Colonic mucosa (tissue), 4 donors: Measurements from ENCODE around the gene RAPGEF6. TPM values are rescaled to one million over a fixed set of nuclear protein-coding genes. Genes with fewer than 3 reads are reported as not detected.

Source experiments
- DNase-seq: peaks from one replicate; pipeline ENCODE4 v3.0.0-alpha.2; 2020
- H3K27ac ChIP-seq: fragments of 200-600 bp; one replicate; pipeline ENCODE4 v1.8.0; 2021
- H3K27me3 ChIP-seq: fragments of 200-600 bp; one replicate; pipeline ENCODE4 v1.8.0; 2021
- H3K36me3 ChIP-seq: fragments of 200-600 bp; one replicate; pipeline ENCODE4 v1.8.0; 2021
- H3K4me1 ChIP-seq: fragments of 200-600 bp; one replicate; pipeline ENCODE4 v1.8.0; 2021; ENCODE audit warnings: mild to moderate bottlenecking
- H3K4me3 ChIP-seq: fragments of 200-600 bp; one replicate; pipeline ENCODE4 v1.8.0; 2021
- H3K9ac ChIP-seq, 2 donors: one replicate each; pipeline ENCODE4 v1.7.0; 2013; ENCODE audit warnings: control low read depth in 2 of 2, low read depth in 2 of 2, low read length in 2 of 2
- H3K9me3 ChIP-seq: fragments of 200-600 bp; one replicate; pipeline ENCODE4 v1.8.0; 2021
- intact Hi-C: fragments of 100-400 bp; cut with DNase I; formaldehyde crosslinking; loops from one replicate; pipeline ENCODE4 v1.14.1; 2022
- total RNA-seq, 2 donors: library from RNA; stranded (reverse); fragmentation: NEBNext Ultra II Directional in 1 of 2; extraction: Animal tissue kit (Norgen Biotek cat#: 25700) in 1 of 2; gene quantifications; one replicate each; pipeline ENCODE4 v1.2.1, GENCODE V29; 2021
- TF ChIP-seq, protein P1 (sequence below): fragments of 200-600 bp; IDR thresholded peaks from one replicate; pipeline ENCODE4 v1.8.0; 2022; ENCODE audit warnings: antibody characterized with exemption, mild to moderate bottlenecking
- donor health status: healthy.
- donor health status: DM: no; HTN: no; CAD: no.
- donor health status: DM: no; HTN: no; CAD: no.

RAPGEF6 gene
- total RNA-seq, 2 donors from 2014 or later = 14.9 to 16.2 TPM

DNA sequence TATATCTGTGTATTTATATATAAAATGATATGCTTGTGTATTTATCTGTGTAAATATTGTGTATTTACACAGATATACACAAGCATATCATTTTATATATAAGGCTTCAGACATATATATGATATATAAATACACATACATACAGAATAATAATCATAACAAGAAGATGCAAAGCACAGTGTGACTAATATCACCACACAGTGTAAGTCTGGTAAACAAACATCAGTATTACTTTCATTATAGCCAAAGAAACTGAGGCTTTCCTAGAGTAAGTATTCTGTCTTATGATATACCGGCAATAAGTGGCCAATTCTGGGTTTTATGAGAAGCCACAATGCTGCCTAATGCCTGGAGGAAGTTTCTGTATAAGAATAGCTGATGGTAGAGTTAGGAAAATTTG lies 29.9 kb upstream of the RAPGEF6 start:
- Histone ChIP-seq H3K9me3 (no peaks in the 10 kb centered on the region), H3K27ac (no peak overlapping the region), H3K4me3 (no peak overlapping the region), H3K36me3 (no peaks in the 10 kb centered on the region), H3K4me1 (no peaks in the 10 kb centered on the region), H3K27me3 (no peaks in the 10 kb centered on the region), H3K9ac (no peak overlapping the region)
- intact Hi-C loops = no loop called here
- DNase-seq = no peak
- TF ChIP-seq, protein P1, sequence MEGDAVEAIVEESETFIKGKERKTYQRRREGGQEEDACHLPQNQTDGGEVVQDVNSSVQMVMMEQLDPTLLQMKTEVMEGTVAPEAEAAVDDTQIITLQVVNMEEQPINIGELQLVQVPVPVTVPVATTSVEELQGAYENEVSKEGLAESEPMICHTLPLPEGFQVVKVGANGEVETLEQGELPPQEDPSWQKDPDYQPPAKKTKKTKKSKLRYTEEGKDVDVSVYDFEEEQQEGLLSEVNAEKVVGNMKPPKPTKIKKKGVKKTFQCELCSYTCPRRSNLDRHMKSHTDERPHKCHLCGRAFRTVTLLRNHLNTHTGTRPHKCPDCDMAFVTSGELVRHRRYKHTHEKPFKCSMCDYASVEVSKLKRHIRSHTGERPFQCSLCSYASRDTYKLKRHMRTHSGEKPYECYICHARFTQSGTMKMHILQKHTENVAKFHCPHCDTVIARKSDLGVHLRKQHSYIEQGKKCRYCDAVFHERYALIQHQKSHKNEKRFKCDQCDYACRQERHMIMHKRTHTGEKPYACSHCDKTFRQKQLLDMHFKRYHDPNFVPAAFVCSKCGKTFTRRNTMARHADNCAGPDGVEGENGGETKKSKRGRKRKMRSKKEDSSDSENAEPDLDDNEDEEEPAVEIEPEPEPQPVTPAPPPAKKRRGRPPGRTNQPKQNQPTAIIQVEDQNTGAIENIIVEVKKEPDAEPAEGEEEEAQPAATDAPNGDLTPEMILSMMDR = no peak

DNA sequence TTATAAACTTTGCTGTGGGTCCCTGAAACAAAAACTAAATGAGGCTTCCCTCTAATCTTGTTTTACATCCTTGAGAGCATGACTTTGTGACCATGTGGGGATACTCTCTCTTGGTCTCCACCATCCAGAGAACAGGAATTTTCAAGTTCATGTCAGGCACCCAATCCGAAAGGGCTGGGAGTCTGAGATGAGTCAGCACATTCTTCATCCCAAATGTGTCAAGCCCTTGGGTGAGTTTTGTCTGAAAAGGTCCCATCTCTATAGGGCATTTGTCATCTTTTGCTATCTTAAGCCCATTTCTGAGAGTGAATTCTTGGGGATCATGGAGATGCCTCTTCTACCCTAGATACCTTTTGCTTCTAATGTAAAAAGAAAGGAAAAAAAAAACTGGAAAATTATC lies 26.9 kb upstream of the RAPGEF6 start:
- no peak overlapping the region for H3K27ac ChIP-seq
- H3K9ac ChIP-seq = no peak overlapping the region
- intact Hi-C loops = no loop called here
- H3K27me3 ChIP-seq = no peaks in the 10 kb centered on the region
- no peaks in the 10 kb centered on the region for H3K4me1 ChIP-seq
- TF ChIP-seq, protein P1 = no peak
- no peak overlapping the region for H3K4me3 ChIP-seq
- no peak for DNase-seq
- no peaks in the 10 kb centered on the region for H3K9me3 ChIP-seq
- H3K36me3 ChIP-seq = no peaks in the 10 kb centered on the region

DNA sequence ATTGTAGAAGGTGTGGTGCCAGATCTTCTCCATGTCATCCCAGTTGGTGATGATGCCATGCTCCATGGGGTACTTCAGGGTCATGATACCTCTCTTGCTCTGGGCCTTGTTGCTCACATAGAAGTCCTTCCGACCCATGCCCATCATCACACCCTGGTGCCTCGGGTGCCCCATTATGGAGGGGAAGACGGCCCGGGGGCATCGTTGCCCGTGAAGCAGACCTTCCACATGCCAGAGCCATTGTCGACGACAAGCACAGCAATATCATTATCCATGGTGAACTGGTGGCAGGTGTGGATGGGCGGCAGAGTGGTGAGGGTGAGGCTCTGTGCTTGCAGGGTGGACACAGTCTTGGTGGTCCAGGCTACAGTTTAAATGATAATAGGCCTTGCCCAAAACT lies 24.8 kb upstream of the RAPGEF6 start:
- Histone ChIP-seq H3K9me3 (no peaks in the 10 kb centered on the region), H3K4me3 (no peak overlapping the region), H3K4me1 (no peaks in the 10 kb centered on the region), H3K9ac (no peak overlapping the region), H3K36me3 (no peaks in the 10 kb centered on the region), H3K27ac (no peak overlapping the region), H3K27me3 (no peaks in the 10 kb centered on the region)
- TF ChIP-seq, protein P1 = no peak
- intact Hi-C loops = no loop called here
- DNase-seq = no peak

DNA sequence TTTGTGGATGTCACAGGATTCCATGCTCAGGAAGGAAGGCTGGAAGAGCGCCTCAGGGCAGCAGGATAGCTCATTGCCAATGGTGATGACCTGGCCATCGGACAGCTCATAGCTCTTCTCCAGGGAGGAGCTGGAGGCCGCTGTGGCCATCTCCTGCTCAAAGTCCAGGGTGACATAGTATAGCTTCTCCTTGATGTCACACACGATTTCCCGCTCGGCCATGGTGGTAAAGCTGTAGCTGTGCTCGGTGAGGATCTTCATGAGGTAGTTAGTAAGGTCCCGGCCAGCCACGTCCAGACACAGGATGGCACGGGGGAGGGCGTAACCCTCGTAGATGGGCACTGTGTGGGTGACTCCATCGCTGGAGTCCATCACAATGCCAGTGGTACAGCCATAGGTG lies 24.3 kb upstream of the RAPGEF6 start:
- Histone ChIP-seq H3K9ac (no peak overlapping the region), H3K9me3 (no peaks in the 10 kb centered on the region), H3K27me3 (no peaks in the 10 kb centered on the region), H3K27ac (no peak overlapping the region), H3K4me1 (no peaks in the 10 kb centered on the region), H3K4me3 (no peak overlapping the region), H3K36me3 (no peaks in the 10 kb centered on the region)
- intact Hi-C loops = no loop called here
- no peak for DNase-seq
- TF ChIP-seq, protein P1 = no peak

DNA sequence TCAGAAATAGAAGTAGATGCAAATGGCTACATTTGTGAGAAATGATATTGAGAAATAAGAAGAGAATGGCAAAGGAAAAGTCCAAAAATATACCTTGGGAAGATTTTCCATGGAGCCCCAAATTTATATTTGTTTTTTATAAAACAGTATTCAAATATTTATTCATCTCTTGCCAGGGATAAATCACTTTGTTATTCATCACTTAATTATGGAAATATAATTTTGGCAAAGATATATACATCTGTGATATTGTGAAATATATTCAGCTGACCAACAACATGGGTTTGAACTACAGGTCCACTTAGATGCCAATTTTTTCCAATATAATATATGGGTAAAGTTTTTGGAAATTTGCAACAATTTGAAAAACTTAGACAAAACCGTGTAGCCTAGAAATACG lies 19.7 kb upstream of the RAPGEF6 start:
- intact Hi-C loops = no loop called here
- peaks cover 7% of the 10 kb centered on the region for H3K36me3 ChIP-seq
- no peak for DNase-seq
- no peak overlapping the region for H3K9ac ChIP-seq
- TF ChIP-seq, protein P1 = no peak
- H3K9me3 ChIP-seq = no peaks in the 10 kb centered on the region
- H3K4me1 ChIP-seq = no peaks in the 10 kb centered on the region
- H3K27ac ChIP-seq = no peak overlapping the region
- H3K4me3 ChIP-seq = no peak overlapping the region
- no peaks in the 10 kb centered on the region for H3K27me3 ChIP-seq

DNA sequence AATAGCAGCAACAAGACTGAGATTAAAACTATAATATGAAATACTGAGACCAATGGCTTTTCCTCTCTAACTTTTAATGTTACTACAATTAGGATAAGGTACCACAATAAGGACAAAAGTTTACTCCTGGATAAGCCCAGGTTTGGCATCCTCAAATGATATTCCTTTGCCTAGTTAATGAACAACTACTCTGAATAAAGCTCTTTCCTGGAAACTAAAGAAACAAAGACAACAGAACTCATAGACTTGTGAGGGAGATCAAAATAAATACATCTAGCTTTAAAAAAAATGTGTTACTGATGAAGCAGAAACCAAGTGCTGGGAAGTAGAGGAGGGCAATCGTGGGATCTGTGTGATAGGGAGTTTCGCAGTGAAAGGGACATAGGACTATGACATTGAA lies 19.3 kb upstream of the RAPGEF6 start:
- no peaks in the 10 kb centered on the region for H3K9me3 ChIP-seq
- DNase-seq = no peak
- no peak overlapping the region for H3K27ac ChIP-seq
- H3K4me1 ChIP-seq = no peaks in the 10 kb centered on the region
- H3K27me3 ChIP-seq = no peaks in the 10 kb centered on the region
- peaks cover 7% of the 10 kb centered on the region for H3K36me3 ChIP-seq
- H3K4me3 ChIP-seq = no peak overlapping the region
- no peak overlapping the region for H3K9ac ChIP-seq
- TF ChIP-seq, protein P1 = no peak
- intact Hi-C loops = no loop called here
